Uterus (tissue), 2 donors: ENCODE data around the gene HOXD8.

Source experiments
- CTCF ChIP-seq, 4 experiments: fragments of 200-600 bp in 2 of 4; fragments of 450-650 bp in 2 of 4; sonication (generic) in 2 of 4; IDR thresholded peaks; one replicate each; pipeline ENCODE4 v1.5.1; 2016 to 2019; ENCODE audit warnings: antibody characterized with exemption in 4 of 4, mild to moderate bottlenecking in 2 of 4, moderate library complexity in 1 of 4
- POLR2A ChIP-seq, 2 donors: fragments of 450-650 bp; IDR thresholded peaks; one replicate each; pipeline ENCODE4 v1.6.1; 2016; ENCODE audit warnings: antibody characterized with exemption in 2 of 2, mild to moderate bottlenecking in 1 of 2, moderate library complexity in 1 of 2

GRCh38 chr2:176105730-176106580 lies 23.6 kb upstream of the HOXD8 start:
- TF ChIP-seq CTCF (IDR thresholded peaks at IDR 0.05) (no peak), POLR2A (IDR thresholded peaks at IDR 0.05) (no peak)
